ENCODE data around the gene CDH13.

The CDH13 gene

DNA sequence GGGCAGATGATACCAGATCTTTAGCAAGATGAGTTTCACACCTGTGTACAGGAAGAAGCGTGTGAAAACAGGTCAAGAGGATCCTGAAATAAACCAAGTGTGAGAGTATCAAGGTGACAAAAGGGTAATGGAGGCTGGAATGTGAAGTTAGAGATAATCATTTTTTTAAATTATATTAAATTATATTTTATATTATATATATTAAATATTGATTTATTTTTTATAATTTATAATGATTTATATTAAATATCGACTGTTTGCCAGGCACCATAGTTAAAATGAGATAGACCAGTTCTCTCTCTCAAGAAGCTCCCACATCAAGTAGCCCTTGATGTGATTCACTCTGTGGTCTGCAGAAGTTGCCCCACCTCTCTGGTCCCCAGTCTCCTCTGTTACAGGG is 820.8 kb downstream of the CDH13 start:
- TF ChIP-seq GABPA (IDR thresholded peaks at IDR 0.05; ENCODE audit: low read depth) (no peak), POLR2AphosphoS5 (IDR thresholded peaks at IDR 0.05; ENCODE audit: low read depth) (no peak), SPI1 (IDR thresholded peaks at IDR 0.05; ENCODE audit: borderline replicate concordance, low read depth) (no peak)
- TF ChIP-seq, protein P1, sequence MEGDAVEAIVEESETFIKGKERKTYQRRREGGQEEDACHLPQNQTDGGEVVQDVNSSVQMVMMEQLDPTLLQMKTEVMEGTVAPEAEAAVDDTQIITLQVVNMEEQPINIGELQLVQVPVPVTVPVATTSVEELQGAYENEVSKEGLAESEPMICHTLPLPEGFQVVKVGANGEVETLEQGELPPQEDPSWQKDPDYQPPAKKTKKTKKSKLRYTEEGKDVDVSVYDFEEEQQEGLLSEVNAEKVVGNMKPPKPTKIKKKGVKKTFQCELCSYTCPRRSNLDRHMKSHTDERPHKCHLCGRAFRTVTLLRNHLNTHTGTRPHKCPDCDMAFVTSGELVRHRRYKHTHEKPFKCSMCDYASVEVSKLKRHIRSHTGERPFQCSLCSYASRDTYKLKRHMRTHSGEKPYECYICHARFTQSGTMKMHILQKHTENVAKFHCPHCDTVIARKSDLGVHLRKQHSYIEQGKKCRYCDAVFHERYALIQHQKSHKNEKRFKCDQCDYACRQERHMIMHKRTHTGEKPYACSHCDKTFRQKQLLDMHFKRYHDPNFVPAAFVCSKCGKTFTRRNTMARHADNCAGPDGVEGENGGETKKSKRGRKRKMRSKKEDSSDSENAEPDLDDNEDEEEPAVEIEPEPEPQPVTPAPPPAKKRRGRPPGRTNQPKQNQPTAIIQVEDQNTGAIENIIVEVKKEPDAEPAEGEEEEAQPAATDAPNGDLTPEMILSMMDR (IDR thresholded peaks at IDR 0.05; ENCODE audit: insufficient read depth, low read length) = no peak
- TF ChIP-seq, protein P2, sequence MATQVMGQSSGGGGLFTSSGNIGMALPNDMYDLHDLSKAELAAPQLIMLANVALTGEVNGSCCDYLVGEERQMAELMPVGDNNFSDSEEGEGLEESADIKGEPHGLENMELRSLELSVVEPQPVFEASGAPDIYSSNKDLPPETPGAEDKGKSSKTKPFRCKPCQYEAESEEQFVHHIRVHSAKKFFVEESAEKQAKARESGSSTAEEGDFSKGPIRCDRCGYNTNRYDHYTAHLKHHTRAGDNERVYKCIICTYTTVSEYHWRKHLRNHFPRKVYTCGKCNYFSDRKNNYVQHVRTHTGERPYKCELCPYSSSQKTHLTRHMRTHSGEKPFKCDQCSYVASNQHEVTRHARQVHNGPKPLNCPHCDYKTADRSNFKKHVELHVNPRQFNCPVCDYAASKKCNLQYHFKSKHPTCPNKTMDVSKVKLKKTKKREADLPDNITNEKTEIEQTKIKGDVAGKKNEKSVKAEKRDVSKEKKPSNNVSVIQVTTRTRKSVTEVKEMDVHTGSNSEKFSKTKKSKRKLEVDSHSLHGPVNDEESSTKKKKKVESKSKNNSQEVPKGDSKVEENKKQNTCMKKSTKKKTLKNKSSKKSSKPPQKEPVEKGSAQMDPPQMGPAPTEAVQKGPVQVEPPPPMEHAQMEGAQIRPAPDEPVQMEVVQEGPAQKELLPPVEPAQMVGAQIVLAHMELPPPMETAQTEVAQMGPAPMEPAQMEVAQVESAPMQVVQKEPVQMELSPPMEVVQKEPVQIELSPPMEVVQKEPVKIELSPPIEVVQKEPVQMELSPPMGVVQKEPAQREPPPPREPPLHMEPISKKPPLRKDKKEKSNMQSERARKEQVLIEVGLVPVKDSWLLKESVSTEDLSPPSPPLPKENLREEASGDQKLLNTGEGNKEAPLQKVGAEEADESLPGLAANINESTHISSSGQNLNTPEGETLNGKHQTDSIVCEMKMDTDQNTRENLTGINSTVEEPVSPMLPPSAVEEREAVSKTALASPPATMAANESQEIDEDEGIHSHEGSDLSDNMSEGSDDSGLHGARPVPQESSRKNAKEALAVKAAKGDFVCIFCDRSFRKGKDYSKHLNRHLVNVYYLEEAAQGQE (IDR thresholded peaks at IDR 0.05; ENCODE audit: insufficient replicate concordance, low read depth) = no peak
- no peak overlapping the region for H3K27ac ChIP-seq (replicated peaks)
- H3K4me3 ChIP-seq (replicated peaks; ENCODE audit: insufficient read depth, low read length) = no peak overlapping the region
- no peak for DNase-seq (ENCODE audit: low read depth in 1 of 2, low spot score in 1 of 2)
- H3K27me3 ChIP-seq (ENCODE audit: insufficient read depth, poor library complexity, severe bottlenecking) = no peaks in the 10 kb centered on the region

DNA sequence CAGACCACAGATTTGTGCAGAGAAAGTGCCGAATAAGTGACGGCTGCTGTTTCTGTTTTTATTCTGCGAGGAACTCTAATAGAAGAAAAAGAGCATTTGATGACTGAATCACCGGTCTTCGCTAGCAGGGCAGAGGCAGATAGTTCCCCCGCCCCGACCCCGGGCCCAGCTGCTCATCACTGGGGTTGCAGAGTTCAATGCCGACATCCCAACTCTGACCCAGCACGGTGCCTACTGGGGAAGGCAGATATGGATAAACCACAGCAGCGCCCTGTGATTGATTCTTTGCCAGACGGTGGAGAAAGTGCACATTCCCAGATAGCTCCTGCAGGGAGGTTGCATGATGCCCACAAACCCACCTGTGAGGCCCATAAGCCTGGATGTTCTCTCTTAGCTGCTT is 823.1 kb downstream of the CDH13 start:
- H3K27me3 ChIP-seq (ENCODE audit: insufficient read depth, poor library complexity, severe bottlenecking) = no peaks in the 10 kb centered on the region
- no peak for DNase-seq (ENCODE audit: low read depth in 1 of 2, low spot score in 1 of 2)
- no peak overlapping the region for H3K27ac ChIP-seq (replicated peaks)
- TF ChIP-seq, protein P1 (IDR thresholded peaks at IDR 0.05; ENCODE audit: insufficient read depth, low read length) = no peak
- no peak for TF ChIP-seq SPI1 (IDR thresholded peaks at IDR 0.05; ENCODE audit: borderline replicate concordance, low read depth)
- TF ChIP-seq, protein P2 (IDR thresholded peaks at IDR 0.05; ENCODE audit: insufficient replicate concordance, low read depth) = no peak
- no peak for TF ChIP-seq GABPA (IDR thresholded peaks at IDR 0.05; ENCODE audit: low read depth)
- TF ChIP-seq POLR2AphosphoS5 (IDR thresholded peaks at IDR 0.05; ENCODE audit: low read depth) = no peak
- H3K4me3 ChIP-seq (replicated peaks; ENCODE audit: insufficient read depth, low read length) = no peak overlapping the region

DNA sequence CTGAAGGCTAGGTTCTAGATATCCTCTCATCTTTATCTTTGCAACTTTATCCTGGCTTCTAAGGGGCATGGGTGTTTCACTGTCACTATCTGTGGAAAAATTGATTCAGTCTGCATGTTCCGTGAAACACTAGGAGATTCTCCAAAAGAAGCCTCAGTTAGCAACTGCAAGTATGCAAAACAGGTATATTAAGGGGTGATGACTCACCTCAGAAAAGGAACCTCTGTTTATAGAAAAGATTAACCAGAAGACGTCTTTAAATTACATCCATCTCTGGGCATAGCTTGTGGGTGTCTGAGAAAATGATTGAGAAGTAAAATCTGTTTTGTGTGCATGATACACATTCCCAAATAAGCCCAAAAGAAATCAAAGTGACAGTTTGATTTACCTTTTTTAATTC is 827.2 kb downstream of the CDH13 start:
- Histone ChIP-seq H3K27me3 (ENCODE audit: insufficient read depth, poor library complexity, severe bottlenecking) (no peaks in the 10 kb centered on the region), H3K4me3 (replicated peaks; ENCODE audit: insufficient read depth, low read length) (no peak overlapping the region), H3K27ac (replicated peaks) (no peak overlapping the region)
- TF ChIP-seq SPI1 (IDR thresholded peaks at IDR 0.05; ENCODE audit: borderline replicate concordance, low read depth) (no peak), GABPA (IDR thresholded peaks at IDR 0.05; ENCODE audit: low read depth) (no peak), POLR2AphosphoS5 (IDR thresholded peaks at IDR 0.05; ENCODE audit: low read depth) (no peak)
- TF ChIP-seq, protein P2 (IDR thresholded peaks at IDR 0.05; ENCODE audit: insufficient replicate concordance, low read depth) = no peak
- TF ChIP-seq, protein P1 (IDR thresholded peaks at IDR 0.05; ENCODE audit: insufficient read depth, low read length) = no peak
- no peak for DNase-seq (ENCODE audit: low read depth in 1 of 2, low spot score in 1 of 2)
